GM12874 (cell line): Measurements from ENCODE around the gene PIK3R2.

Source experiments
- TF ChIP-seq, protein P1 (sequence below): IDR thresholded peaks from 2 replicates; pipeline ENCODE4 v1.5.1; 2011; ENCODE audit warnings: low read depth, mild to moderate bottlenecking, control low read depth, low read length, moderate library complexity; ENCODE audit not compliant: insufficient read depth

PIK3R2 gene

DNA sequence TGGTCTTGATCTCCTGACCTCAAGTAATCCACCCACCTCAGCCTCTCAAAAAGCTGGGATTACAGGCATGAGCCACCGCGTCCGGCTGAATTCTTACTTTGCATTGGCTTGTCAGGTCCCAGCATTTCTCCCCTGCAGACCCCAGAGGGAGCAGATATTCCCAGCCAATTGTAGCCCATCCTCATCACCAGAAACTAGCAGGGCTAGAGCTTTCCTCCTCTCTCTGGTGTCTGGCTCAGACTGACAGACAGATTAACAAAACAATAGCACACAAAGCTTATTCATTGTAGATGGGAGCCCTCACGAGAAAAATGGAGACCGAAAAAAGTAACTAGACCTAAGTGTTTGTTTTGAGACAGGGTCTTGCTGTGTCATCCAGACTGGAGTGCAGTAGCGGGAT lies 32.6 kb downstream of the PIK3R2 start:
- TF ChIP-seq, protein P1, sequence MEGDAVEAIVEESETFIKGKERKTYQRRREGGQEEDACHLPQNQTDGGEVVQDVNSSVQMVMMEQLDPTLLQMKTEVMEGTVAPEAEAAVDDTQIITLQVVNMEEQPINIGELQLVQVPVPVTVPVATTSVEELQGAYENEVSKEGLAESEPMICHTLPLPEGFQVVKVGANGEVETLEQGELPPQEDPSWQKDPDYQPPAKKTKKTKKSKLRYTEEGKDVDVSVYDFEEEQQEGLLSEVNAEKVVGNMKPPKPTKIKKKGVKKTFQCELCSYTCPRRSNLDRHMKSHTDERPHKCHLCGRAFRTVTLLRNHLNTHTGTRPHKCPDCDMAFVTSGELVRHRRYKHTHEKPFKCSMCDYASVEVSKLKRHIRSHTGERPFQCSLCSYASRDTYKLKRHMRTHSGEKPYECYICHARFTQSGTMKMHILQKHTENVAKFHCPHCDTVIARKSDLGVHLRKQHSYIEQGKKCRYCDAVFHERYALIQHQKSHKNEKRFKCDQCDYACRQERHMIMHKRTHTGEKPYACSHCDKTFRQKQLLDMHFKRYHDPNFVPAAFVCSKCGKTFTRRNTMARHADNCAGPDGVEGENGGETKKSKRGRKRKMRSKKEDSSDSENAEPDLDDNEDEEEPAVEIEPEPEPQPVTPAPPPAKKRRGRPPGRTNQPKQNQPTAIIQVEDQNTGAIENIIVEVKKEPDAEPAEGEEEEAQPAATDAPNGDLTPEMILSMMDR: no peak

DNA sequence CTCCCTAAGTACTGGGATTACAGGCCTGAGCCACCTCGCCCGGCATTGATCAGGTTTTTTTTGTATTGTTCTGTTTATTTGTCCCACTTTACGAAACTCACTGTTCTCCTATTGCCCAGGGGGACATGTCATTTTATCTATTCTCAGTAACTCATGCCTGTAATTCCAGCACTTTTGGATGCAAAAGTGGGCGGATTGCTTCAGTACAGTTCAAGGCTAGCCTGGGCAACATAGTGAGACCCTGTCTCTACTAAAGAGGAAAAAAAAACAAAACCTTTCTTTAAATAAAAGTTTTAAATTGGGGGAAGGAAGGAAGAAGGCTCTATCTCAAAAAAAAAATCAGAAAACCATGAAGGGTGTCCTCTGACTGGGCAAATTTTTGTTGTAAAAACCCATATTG lies 37.3 kb downstream of the PIK3R2 start:
- TF ChIP-seq, protein P1: no peak

GRCh38 chr19:18191640-18192062 lies 38.7 kb downstream of the PIK3R2 start:
- TF ChIP-seq, protein P1: no peak

- TF ChIP-seq, protein P1: no peak
These were observed 39.9 kb downstream of the PIK3R2 start, which contains the start of gene MPV17L2 for GRCh38 chr19:18192673-18193387. MPV17L2 (plus strand) TSS chr19:18193218; CDS start chr19:18193282, 64 bp downstream.

- TF ChIP-seq, protein P1: no peak
These were observed 40.6 kb downstream of the PIK3R2 start for GRCh38 chr19:18193388-18194180.

DNA sequence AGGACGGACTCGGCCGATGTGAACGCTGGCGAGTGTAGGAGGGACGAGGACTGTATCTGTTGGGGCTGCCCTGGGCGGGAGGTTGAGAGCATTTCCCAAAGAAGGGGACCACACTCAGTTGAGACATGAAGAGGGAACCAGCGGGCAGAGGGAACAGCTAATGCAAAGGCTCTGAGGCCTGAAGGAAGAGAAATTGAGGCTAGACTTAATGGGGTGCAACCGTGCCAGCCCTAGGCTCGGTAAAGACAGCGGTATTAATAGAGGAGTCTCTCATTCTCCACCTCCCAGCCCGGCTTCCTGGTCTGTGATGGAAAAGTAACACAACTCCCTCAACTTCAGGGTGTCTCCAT lies 41.2 kb downstream of the PIK3R2 start:
- TF ChIP-seq, protein P1: no peak

GRCh38 chr19:18194554-18195238 lies 41.7 kb downstream of the PIK3R2 start:
- TF ChIP-seq, protein P1: no peak
